ENCODE measurements around the gene CCNK.

Gene CCNK

GRCh38 chr14:99521176-99522024, 40.2 kb downstream of the CCNK start:
- DNase-seq, result no peak

DNA sequence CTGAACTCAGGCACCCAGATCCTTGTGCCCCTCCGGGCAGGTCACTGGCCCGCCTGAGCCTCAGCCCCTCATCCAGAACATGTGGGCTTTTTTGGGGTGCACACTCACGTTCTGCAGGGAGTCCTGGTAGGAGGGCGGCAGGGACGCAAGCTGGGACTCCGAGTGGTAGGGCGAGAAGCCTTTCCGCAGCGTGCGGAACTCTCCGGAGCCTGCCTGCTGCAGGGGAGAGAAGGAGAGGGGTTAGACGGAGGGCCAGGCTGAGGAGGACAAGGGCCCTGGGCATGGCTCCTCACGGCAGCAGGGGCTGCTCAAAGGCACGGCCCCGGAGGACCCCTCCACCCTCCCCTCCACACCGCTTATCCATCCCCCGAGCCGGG, 40.8 kb downstream of the CCNK start:
- no peak for DNase-seq

DNA sequence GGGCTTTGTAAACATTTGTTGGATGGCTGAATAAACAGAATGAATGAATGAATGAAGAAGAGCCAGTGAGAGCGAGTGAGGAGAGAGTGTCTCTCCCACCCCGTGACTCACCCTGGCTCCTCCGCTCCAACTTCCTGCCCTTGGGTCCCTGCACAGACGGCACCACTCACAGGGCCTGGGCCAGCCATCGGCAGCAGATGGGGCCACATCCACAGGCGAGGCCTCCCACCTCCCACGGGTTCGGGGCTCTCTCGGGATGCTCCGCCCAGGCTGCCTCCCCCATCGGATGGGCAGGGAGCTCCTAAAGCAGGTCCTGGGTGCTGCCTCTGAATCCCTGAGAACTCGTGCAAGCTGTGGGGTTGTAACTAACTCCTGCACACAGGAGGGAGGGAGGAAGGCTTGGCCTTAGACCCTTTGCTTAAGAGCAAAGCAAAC, 41.3 kb downstream of the CCNK start:
- DNase-seq, result no peak

- DNase-seq, result no peak
Measured at GRCh38 chr14:99522934-99523703, 41.9 kb downstream of the CCNK start.

GRCh38 chr14:99523704-99524055, 42.5 kb downstream of the CCNK start:
- no peak for DNase-seq

GRCh38 chr14:99524091-99524661, 43.0 kb downstream of the CCNK start:
- DNase-seq, result no peak

DNA sequence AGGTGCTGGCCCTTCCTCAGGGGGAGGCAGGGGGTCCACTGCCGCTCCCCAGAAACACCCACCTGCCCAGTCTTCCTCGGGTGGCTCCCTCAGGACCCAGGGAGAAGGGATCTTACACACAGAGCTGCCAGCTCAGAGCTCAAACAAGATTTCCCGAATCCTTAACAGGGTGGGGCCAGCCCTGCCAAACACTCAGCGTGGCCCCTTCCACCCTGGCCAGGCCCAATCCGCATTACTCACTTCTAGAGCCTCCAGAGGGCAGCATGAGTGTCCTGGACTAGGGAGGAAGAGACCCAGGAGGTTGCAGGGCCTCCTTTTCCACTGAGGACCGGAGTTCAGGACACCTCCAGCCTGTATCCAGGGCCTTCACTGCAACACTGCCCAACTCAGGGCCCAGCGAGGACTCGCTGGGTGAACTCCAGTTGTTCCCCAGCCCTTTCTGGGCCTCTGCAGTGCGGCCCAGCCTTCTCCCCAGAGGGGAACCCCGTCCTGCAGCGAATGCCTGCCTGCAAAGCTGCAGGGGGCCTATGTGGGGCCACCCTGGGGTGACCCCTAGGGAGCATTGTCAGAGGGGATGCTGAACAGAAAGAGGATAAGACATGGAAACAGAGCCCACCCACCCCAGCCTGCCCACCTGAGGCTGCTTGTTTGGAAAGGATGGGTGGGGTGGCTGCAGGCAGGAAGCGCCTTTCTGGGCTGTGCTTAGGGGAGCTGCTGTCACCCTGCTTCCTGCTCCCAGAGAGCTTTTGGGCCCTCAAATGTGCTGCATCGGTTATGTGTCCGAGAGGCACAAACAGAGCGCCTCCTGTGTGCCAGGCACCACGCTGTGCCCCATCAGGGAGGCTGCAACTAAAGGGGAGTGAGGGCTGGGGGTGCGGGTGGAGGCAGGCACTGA, 43.8 kb downstream of the CCNK start:
- DNase-seq, result no peak

DNA sequence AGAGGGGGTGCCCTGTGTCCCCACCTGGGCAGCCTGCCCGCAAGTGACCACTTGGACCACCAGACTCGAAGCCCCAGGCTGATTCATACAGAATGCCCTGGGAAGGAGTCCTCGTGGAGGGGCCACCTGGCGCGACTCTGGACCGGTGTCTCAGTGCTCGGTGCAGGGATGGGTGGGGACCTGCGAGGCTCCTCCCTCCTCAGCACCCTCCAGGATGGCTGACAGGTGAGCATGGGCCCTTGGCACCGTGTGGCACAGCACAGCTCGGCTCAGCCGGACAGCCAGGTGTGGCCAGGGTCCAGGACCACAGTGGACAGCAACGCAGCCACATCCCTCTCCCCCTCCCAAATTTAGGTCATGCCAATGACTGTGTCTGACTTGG, 44.5 kb downstream of the CCNK start:
- DNase-seq, result no peak

GRCh38 chr14:99527026-99527425, 45.8 kb downstream of the CCNK start:
- no peak for DNase-seq

- DNase-seq, result no peak
Measured at GRCh38 chr14:99527427-99528076, 46.3 kb downstream of the CCNK start.

GRCh38 chr14:99529899-99530298, 48.7 kb downstream of the CCNK start:
- no peak for DNase-seq

DNA sequence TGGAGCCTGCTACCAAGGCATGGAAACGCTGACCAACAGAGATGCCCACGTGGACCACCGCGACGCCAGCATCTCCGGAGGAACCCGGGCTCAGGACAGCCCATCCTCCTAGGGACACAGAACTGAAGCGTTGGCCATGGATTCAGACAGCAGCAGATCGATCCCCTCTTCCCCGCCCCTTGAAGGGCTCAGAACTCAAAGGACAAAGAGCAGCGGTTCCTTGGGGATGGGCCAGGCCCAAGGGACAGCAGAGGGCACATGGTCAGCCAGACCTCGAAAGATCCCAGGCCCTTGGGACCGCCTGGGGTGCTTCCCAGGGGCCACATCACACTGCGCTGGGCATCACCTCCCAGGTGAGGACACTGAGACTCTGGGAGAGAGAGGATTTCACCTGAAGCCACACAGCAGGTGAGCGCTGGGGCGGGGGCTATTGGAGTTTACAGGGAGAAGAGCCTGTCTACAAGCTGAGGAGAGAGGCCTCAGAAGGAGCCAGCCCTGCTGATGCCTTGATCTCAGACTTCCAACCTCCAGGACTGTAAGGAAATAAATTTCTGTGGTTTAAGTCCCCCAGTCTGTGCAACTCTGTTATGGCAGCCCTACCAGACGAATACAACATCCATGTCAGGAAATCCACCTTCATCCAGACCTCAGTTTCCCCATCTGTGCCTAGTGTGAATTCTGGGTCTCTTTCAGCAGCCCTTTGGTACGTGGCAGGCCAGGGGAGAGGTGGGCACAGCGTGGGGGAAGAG, 49.4 kb downstream of the CCNK start:
- DNase-seq, result no peak

DNA sequence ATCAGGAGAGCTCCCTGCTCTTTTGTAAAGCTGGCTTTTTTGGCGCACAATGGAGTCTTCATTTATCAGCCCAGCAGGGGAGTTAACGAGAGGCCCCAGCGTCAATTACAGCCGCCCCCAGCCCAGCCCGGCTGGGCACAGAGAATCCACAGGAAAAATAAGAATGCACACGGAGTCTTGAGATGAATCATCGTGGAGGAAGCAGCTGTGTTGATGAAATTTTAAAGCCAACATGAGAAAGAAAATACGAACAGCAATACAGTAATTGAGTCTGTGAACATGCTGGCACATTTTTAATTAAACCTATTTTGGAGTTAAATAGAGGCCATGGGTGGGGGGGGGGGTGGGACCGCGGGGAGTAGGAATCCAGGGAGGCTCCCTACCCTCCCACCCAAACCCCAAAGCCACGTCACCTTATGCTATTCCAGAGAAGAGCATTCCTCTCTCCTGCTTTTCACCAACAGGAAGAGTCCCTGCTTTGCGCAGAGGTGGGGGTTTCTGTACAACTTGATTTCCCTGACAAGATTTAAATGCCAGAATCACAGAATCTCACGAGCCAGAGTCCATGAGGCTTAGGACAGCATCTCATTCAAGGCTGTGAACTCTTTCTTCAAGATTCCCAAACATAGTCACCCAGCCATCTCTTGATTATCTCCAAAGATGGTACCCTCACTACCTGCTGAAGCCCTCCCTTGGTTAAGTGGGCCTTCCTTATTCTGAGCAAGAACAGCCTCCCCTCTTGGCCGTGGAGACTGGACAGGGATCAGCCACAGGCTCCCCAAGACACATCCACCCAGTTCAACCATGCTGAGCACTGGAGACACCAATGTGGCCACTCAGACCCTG, 50.3 kb downstream of the CCNK start:
- no peak for DNase-seq

DNA sequence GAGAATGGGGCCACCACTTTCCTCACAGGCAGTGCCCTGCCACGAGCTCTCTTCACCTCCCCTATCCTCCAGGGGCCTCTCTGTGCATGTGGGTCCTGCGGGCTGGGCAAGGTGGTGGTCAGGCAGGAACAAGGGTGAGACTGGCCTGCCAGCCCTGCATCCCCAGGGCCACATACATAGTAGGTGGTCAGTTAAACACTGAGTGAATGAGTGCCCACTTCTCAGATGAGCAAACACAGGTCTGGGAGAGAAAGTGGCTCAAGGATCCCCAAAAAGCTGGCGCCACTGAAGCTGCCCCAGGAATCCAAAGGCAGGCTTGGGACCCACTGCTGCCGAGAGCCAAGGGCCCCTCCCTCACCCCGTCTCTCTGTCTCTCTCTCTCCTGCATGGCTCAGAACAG, 51.1 kb downstream of the CCNK start:
- no peak for DNase-seq

- no peak for DNase-seq
Measured at GRCh38 chr14:99534333-99534732, 53.1 kb downstream of the CCNK start.

- no peak for DNase-seq
Measured at GRCh38 chr14:99534863-99535262, 53.7 kb downstream of the CCNK start.

GRCh38 chr14:99535448-99535847, 54.2 kb downstream of the CCNK start:
- DNase-seq, result no peak

GRCh38 chr14:99535908-99536778, 54.9 kb downstream of the CCNK start:
- no peak for DNase-seq

DNA sequence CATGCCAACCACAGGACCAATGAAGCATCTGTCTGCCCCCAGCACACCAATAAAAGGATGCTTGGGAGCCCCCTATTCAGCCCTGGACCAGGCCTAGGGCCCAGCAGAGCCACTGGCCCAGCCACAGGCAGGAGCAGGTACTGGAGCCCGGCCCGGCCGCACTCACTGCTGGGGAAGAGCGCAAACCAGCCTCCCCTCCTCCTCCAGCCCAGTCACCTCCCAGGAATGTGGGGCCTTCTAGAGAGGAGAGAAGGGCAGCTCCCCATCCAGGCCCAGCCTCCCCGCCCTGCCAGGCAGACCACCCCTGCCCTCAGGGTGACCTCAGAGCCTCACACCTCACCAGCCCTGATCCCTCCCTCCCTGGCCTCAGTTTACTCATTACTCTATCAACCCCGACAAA, 56.2 kb downstream of the CCNK start:
- DNase-seq, result no peak

DNA sequence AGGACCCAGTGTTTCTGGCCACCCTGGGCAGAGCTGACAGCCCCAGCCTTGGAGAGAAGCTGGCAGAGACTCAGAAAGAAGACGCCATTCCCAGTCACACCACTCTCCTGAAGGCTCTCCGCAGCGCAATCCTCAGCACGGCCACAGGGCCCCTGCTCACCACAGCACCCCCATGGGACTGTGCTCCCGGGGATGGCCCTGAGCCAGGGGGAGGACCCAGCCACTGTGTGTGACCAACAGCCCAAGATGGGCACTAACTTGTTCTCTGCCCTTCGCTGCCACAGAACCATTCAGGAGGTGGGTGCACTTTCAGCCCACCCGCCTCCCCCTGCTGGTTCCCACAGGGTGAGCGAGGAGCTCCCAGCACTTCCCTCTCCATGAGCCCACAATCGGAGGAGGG, 57.1 kb downstream of the CCNK start:
- no peak for DNase-seq
